CD4-positive, CD25-positive, alpha-beta regulatory T cell (primary cell): ENCODE measurements around the gene UBB. TPM values are rescaled to one million over a fixed set of nuclear protein-coding genes. Genes with fewer than 3 reads are reported as not detected.

Experiments
- ATAC-seq, 2 donors: fragments of 150-1000 bp; cut with Tn5 transposase; one replicate each; pipeline ENCODE4 v1.10.0; 2021; ENCODE audit warnings: low read depth in 2 of 2, moderate number of reproducible peaks in 2 of 2, moderate library complexity in 1 of 2
- DNase-seq, 3 donors: peaks; one replicate each; pipeline versions ENCODE4 v3.0.0 to v3.0.0-alpha.2; 2012 to 2022; ENCODE audit warnings: mixed read lengths in 1 of 3
- H3K27ac ChIP-seq: one replicate; pipeline ENCODE4 v1.7.0; 2013; ENCODE audit warnings: mild to moderate bottlenecking, low read length; ENCODE audit not compliant: insufficient read depth, poor library complexity, severe bottlenecking
- H3K27me3 ChIP-seq: one replicate; pipeline ENCODE4 v1.7.0; 2013; ENCODE audit warnings: low read length; ENCODE audit not compliant: control insufficient read depth, insufficient read depth
- H3K36me3 ChIP-seq: one replicate; pipeline ENCODE4 v1.7.0; 2013; ENCODE audit warnings: mild to moderate bottlenecking, low read length, moderate library complexity; ENCODE audit not compliant: control insufficient read depth, insufficient read depth
- H3K4me1 ChIP-seq: 2 replicates; pipeline ENCODE4 v1.7.0; 2013; ENCODE audit warnings: mild to moderate bottlenecking, low read length; ENCODE audit not compliant: insufficient read depth, control insufficient read depth, poor library complexity, severe bottlenecking
- H3K4me3 ChIP-seq: one replicate; pipeline ENCODE4 v1.7.0; 2013; ENCODE audit warnings: low read depth, mild to moderate bottlenecking, low read length, moderate library complexity
- H3K9me3 ChIP-seq, 2 experiments: 1 replicate in 1 of 2; 2 replicates in 1 of 2; pipeline ENCODE4 v1.7.0; 2013; ENCODE audit warnings: low read length in 2 of 2, mild to moderate bottlenecking in 1 of 2, moderate library complexity in 1 of 2; ENCODE audit not compliant: control insufficient read depth in 2 of 2
- H3K27ac Mint-ChIP-seq, 3 donors: one replicate each; pipeline ENCODE4 v1.8.0; 2020 to 2022; ENCODE audit warnings: mild to moderate bottlenecking in 3 of 3, mixed read lengths in 3 of 3, moderate library complexity in 2 of 3
- H3K27me3 Mint-ChIP-seq: one replicate; pipeline ENCODE4 v1.8.0; 2022; ENCODE audit warnings: mild to moderate bottlenecking, mixed read lengths
- H3K36me3 Mint-ChIP-seq: one replicate; pipeline ENCODE4 v1.8.0; 2020; ENCODE audit warnings: mixed read lengths
- H3K4me1 Mint-ChIP-seq, 4 donors: one replicate each; pipeline ENCODE4 v1.8.0; 2020 to 2022; ENCODE audit warnings: mixed read lengths in 4 of 4, mild to moderate bottlenecking in 1 of 4
- H3K4me3 Mint-ChIP-seq, 4 donors: one replicate each; pipeline ENCODE4 v1.8.0; 2020 to 2022; ENCODE audit warnings: mild to moderate bottlenecking in 4 of 4, mixed read lengths in 4 of 4, moderate library complexity in 3 of 4
- H3K9me3 Mint-ChIP-seq, 7 donors: one replicate each; pipeline ENCODE4 v1.8.0; 2020 to 2022; ENCODE audit warnings: mixed read lengths in 7 of 7, mild to moderate bottlenecking in 3 of 7, moderate library complexity in 2 of 7
- polyA plus RNA-seq, 4 donors: library from polyadenylated mRNA; unstranded; fragments of 300-500 nt; fragmentation: Illumina TruSeq; gene quantifications; one replicate each; pipeline ENCODE4 v1.2.3, GENCODE V29; 2021
- total RNA-seq: library from RNA; stranded (reverse); gene quantifications from one replicate; pipeline ENCODE4 v1.2.3, GENCODE V29; 2022

Gene UBB
- total and polyA plus RNA-seq, 5 donors from 2014 or later: 953 to 2,206 (median 1,810) TPM

GRCh38 chr17:16419074-16419928 is 38.4 kb downstream of the UBB start:
- peaks cover 52% of the 10 kb centered on the region for H3K36me3 ChIP-seq
- peak overlapping the region; percentile 61 for H3K4me3 ChIP-seq
- peak overlapping the region; percentile 64 to 86 (median 76) for H3K4me3 Mint-ChIP-seq
- H3K27ac Mint-ChIP-seq: peak overlapping the region; percentile 81 to 88 (median 86)
- peaks cover 5% of the 10 kb centered on the region for H3K27me3 Mint-ChIP-seq
- DNase-seq: peak in 2 of 3 donors; percentile 18 to 53
- no peaks in the 10 kb centered on the region for H3K27me3 ChIP-seq
- H3K9me3 ChIP-seq: no peaks in the 10 kb centered on the region
- H3K4me1 ChIP-seq: peaks cover 57% of the 10 kb centered on the region
- H3K27ac ChIP-seq: peak overlapping the region; percentile 15
- H3K4me1 Mint-ChIP-seq: peaks cover 7 to 64% (median 43%) of the 10 kb centered on the region in 4 donors
- ATAC-seq: peak; percentile 26 to 54
- H3K36me3 Mint-ChIP-seq: peaks cover 34% of the 10 kb centered on the region
- H3K9me3 Mint-ChIP-seq: peaks cover 0 to 1% (median 0%) of the 10 kb centered on the region in 7 donors

DNA sequence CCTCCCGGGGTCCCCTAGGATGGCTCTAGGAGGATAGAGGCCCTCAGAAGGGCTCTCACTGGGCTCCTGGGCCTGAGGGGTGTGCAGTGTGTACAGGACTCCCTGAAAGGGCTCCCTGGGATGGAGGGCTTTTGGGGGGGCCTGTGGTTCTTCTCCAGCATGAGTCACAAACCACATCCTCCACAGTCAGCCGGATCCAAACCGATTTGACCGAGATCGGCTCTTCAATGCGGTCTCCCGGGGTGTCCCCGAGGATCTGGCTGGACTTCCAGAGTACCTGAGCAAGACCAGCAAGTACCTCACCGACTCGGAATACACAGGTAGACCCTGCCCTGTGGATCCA is 39.0 kb downstream of the UBB start:
- peak overlapping the region; percentile 61 for H3K4me3 ChIP-seq
- ATAC-seq: peak in 1 of 2 donors; percentile 20

GRCh38 chr17:16422416-16422815 is 41.5 kb downstream of the UBB start:
- no peaks in the 10 kb centered on the region for H3K27me3 Mint-ChIP-seq
- Histone ChIP-seq H3K27ac (no peak overlapping the region), H3K27me3 (no peaks in the 10 kb centered on the region), H3K4me3 (no peak overlapping the region), H3K36me3 (peaks cover 75% of the 10 kb centered on the region), H3K4me1 (peaks cover 30% of the 10 kb centered on the region), H3K9me3 (no peaks in the 10 kb centered on the region)
- peaks cover 45% of the 10 kb centered on the region for H3K36me3 Mint-ChIP-seq
- no peak overlapping the region for H3K4me3 Mint-ChIP-seq
- ATAC-seq (no peak), DNase-seq (no peak)
- no peaks in the 10 kb centered on the region for H3K9me3 Mint-ChIP-seq
- peaks cover 7 to 47% (median 31%) of the 10 kb centered on the region in 4 donors for H3K4me1 Mint-ChIP-seq
- peak overlapping the region in 2 of 3 donors; percentile 3 to 25 for H3K27ac Mint-ChIP-seq

More for the DNA sequence above, 39.0 kb downstream of the UBB start:
- Histone ChIP-seq H3K27me3 (no peaks in the 10 kb centered on the region), H3K9me3 (no peaks in the 10 kb centered on the region), H3K4me1 (peaks cover 52% of the 10 kb centered on the region), H3K36me3 (peaks cover 52% of the 10 kb centered on the region), H3K27ac (peak overlapping the region; percentile 15)
- peak overlapping the region in 3 of 4 donors; percentile 64 to 86 (median 75) for H3K4me3 Mint-ChIP-seq
- H3K27me3 Mint-ChIP-seq: peaks cover 2% of the 10 kb centered on the region
- H3K36me3 Mint-ChIP-seq: peaks cover 34% of the 10 kb centered on the region
- H3K27ac Mint-ChIP-seq: peak overlapping the region; percentile 81 to 88 (median 86)
- no peaks in the 10 kb centered on the region for H3K9me3 Mint-ChIP-seq
- DNase-seq: peak in 2 of 3 donors; percentile 24 to 55
- peaks cover 7 to 59% (median 38%) of the 10 kb centered on the region in 4 donors for H3K4me1 Mint-ChIP-seq

GRCh38 chr17:16423226-16423872 is 42.5 kb downstream of the UBB start:
- ATAC-seq (no peak), DNase-seq (no peak)
- no peak overlapping the region for H3K27ac ChIP-seq
- Mint-ChIP-seq H3K9me3 (no peaks in the 10 kb centered on the region), H3K27me3 (no peaks in the 10 kb centered on the region), H3K27ac (no peak overlapping the region), H3K4me1 (peaks cover 7 to 38% (median 27%) of the 10 kb centered on the region in 4 donors), H3K4me3 (no peak overlapping the region), H3K36me3 (peaks cover 40% of the 10 kb centered on the region)
- peaks cover 77% of the 10 kb centered on the region for H3K36me3 ChIP-seq
- no peaks in the 10 kb centered on the region for H3K27me3 ChIP-seq
- H3K4me3 ChIP-seq: no peak overlapping the region
- H3K9me3 ChIP-seq: no peaks in the 10 kb centered on the region
- H3K4me1 ChIP-seq: peaks cover 21% of the 10 kb centered on the region

DNA sequence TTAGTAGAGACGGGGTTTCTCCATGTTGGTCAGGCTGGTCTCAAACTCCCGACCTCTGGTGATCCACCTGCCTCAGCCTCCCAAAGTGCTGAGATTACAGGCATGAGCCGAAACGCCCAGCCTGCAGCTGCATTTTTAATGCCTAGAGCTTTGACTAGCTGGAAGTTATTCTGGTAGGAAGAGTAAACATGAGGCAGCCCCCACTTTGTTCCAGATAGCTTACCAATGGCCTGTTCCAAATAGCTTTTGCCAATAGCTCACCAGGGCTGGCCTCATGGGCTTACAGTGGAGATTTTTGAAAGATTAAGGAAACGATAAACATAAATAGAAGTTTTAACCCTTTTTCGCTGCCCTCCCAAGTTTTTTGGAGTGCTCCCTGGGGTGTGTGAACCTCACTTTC is 44.3 kb downstream of the UBB start:
- DNase-seq (no peak), ATAC-seq (no peak)
- H3K36me3 ChIP-seq: peaks cover 80% of the 10 kb centered on the region
- no peaks in the 10 kb centered on the region for H3K9me3 ChIP-seq
- H3K27me3 Mint-ChIP-seq: no peaks in the 10 kb centered on the region
- no peak overlapping the region for H3K27ac ChIP-seq
- peaks cover 0 to 19% (median 16%) of the 10 kb centered on the region in 4 donors for H3K4me1 Mint-ChIP-seq
- H3K36me3 Mint-ChIP-seq: peaks cover 31% of the 10 kb centered on the region
- no peaks in the 10 kb centered on the region for H3K9me3 Mint-ChIP-seq
- H3K4me1 ChIP-seq: peaks cover 2% of the 10 kb centered on the region
- H3K27ac Mint-ChIP-seq: no peak overlapping the region
- H3K27me3 ChIP-seq: no peaks in the 10 kb centered on the region
- no peak overlapping the region for H3K4me3 ChIP-seq
- H3K4me3 Mint-ChIP-seq: no peak overlapping the region

DNA sequence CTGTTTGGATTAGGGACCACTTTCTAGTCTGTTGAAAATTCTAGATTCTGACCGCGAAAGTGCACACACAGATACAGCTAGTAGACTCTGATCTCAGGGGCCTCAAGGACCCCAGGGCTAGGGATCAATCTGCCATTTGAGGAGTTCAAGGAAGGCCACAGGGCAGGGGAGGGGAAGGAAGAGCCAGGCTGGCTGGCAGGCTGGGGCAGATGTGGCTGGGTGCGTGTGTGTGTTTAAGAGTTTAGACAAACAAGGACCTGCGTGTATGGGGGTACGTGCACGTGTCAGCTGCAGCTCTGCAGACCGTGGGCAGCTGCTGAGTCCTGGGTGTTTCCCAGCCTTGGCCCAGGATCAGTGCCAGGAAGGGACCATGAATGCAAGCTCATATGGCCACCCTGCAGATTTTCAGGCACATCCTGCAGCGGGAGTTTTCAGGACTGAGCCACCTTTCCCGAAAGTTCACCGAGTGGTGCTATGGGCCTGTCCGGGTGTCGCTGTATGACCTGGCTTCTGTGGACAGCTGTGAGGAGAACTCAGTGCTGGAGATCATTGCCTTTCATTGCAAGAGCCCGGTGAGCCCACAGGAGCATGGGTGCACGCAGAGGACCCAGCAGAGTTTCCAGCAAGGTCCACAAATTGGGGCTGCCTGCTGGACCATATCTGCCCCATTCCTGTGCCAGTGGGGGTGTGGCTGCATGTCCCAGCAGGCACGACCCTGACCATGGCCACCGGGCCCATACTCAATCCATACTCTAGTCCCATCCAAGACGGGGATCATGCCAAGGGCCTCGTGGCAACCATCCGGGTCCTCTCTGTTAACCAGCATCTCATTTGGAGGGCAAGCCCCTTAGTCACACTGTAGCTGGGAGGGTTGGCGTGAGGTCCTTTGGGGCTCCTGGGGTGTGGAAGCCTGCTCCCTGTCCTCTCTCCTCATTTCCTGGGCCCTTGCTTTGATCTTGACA is 45.1 kb downstream of the UBB start:
- no peaks in the 10 kb centered on the region for H3K9me3 Mint-ChIP-seq
- DNase-seq (no peak), ATAC-seq (no peak)
- Histone ChIP-seq H3K4me1 (no peaks in the 10 kb centered on the region), H3K9me3 (no peaks in the 10 kb centered on the region), H3K27me3 (no peaks in the 10 kb centered on the region), H3K4me3 (no peak overlapping the region), H3K27ac (no peak overlapping the region), H3K36me3 (peaks cover 72% of the 10 kb centered on the region)
- H3K4me1 Mint-ChIP-seq: peaks cover 0 to 12% (median 9%) of the 10 kb centered on the region in 4 donors
- peak overlapping the region in 1 of 3 donors; percentile 69 for H3K27ac Mint-ChIP-seq
- H3K27me3 Mint-ChIP-seq: no peaks in the 10 kb centered on the region
- no peak overlapping the region for H3K4me3 Mint-ChIP-seq
- peaks cover 27% of the 10 kb centered on the region for H3K36me3 Mint-ChIP-seq

DNA sequence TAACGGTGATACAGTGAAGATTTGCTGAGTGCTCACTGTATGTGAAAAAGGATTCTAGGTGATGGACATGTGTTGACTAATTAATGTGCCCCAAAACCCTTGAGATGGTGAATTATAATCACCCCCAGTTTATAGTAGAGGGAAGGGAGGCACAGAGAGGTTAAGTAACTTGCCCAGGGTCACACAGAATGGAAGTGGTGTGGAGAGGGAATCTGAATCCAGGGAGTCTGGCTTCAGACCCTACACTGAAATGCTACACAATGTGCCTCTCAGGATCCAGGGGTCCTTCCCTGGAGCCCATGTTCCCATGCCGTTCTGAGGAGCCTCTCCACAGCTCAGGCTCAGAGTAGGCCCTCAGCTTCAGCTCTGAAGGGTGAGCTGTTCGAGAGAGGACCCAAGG is 46.1 kb downstream of the UBB start:
- Histone ChIP-seq H3K4me1 (no peaks in the 10 kb centered on the region), H3K27ac (no peak overlapping the region), H3K27me3 (no peaks in the 10 kb centered on the region), H3K9me3 (no peaks in the 10 kb centered on the region), H3K4me3 (no peak overlapping the region), H3K36me3 (peaks cover 66% of the 10 kb centered on the region)
- no peaks in the 10 kb centered on the region for H3K9me3 Mint-ChIP-seq
- H3K4me3 Mint-ChIP-seq: no peak overlapping the region
- DNase-seq: no peak
- no peaks in the 10 kb centered on the region for H3K27me3 Mint-ChIP-seq
- peak overlapping the region in 1 of 3 donors; percentile 69 for H3K27ac Mint-ChIP-seq
- no peak for ATAC-seq
- peaks cover 0 to 10% (median 9%) of the 10 kb centered on the region in 4 donors for H3K4me1 Mint-ChIP-seq
- H3K36me3 Mint-ChIP-seq: peaks cover 28% of the 10 kb centered on the region
